Measurements from ENCODE around the gene TARS1.

TARS1 gene

GRCh38 chr5:33440482-33441240 is at the start of gene TARS1:
Gene TARS1, plus strand, starts transcription at chr5:33440965. Its CDS starts 122 bp downstream, at chr5:33441087.
- DNase-seq = peak; percentile 97 to 98

- DNase-seq = no peak
Observed at GRCh38 chr5:33398501-33398900, 42.3 kb upstream of the TARS1 start.

- no peak for DNase-seq
Observed at GRCh38 chr5:33400675-33401074, 40.1 kb upstream of the TARS1 start.

DNA sequence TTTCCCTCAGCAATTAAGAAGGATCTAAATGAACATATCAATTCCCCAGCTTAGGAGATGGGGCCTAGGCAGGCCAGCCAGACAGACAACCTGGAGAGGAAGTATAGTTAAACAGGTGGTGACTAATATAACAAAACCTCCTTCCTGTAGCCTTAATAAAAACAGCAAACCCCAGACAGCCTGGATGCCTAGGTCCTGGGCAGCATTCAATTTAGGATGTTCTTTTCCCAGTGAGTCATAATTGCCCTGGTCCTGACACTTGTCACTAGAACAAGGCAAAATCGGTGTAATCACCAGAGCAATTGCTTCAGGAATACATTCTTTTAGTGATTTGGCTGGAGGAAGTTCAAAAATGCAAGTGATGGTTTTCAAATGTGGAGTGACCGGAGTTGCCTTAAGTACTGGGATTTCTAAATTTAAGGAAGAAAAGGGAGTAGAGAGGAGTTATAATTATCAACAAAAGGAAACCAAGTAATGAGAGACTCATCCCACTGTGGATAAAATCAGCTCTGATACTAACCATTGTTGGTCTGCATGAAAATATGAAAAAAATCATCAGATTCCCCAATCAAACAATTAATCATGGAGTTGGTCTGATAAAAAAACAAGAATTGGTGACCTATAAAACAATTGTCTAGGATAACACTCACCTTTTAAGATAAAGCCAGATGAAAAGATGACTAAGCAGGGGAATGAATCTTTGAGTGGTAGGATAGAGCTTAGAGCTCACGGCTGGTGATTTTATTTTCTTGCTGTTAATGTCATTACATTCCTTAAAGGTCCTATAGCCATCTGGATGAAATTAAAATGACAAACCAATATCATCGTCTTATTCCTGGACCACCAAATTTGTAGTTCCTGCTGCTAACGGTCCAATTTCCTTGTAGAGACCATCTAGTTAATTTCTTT is 39.0 kb upstream of the TARS1 start:
- no peak for DNase-seq

DNA sequence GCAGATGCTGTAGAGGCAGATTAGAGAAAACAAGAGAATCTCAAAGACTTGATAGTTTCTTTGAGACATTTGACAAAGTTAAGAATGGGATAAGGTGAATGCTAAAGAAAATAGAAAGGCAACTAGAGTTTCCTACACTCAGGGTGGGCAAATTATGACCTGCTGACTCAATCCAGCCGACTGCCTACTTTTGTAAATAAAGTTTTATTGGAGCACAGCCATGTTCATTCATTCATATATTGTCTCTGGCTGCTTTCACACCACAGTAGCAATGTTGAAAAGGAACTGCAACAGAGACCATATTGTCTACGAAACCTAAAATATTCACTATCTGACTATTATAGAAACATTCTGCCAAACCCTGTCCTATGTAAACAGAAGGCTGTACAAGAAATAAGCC is 37.6 kb upstream of the TARS1 start:
- DNase-seq = no peak

- no peak for DNase-seq
Observed at GRCh38 chr5:33408816-33409215, 31.9 kb upstream of the TARS1 start.

DNA sequence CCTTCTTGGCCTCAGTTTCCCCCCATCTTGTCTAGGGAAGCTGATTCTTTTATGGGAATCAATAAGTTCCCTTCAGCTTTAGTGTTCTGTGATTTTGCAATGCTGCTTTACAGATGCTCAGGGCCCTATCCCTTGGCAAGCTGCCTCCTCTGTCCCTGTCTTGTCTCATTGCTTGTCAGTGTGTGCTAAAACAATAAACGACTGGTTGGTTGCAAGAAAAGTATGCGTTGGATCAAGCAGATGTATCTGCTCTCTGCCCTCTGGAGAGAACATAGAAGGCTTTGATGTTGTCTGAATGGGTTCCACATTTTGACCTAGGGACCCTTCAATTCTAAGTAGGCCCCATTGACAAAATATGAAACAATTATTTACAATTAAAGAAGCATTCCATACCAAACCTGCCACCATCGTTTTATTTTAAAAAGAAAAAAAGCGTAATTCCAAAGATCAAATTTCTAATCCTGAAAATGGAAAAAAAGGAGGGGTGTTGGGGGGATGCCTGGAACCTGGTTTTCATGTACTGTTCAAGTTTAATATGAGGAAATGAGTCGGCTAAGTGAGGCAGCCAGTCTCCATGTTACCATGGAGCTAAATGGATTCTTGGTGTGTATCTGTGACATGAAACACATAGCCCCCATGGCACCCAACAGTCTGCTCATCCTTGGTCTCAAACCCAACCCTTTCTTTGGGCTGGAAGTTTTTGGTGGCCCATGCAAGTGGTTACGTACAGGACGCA is 31.2 kb upstream of the TARS1 start:
- no peak for DNase-seq

GRCh38 chr5:33410221-33410620 is 30.5 kb upstream of the TARS1 start:
- no peak for DNase-seq

- no peak for DNase-seq
Observed at GRCh38 chr5:33411498-33411897, 29.3 kb upstream of the TARS1 start.

DNA sequence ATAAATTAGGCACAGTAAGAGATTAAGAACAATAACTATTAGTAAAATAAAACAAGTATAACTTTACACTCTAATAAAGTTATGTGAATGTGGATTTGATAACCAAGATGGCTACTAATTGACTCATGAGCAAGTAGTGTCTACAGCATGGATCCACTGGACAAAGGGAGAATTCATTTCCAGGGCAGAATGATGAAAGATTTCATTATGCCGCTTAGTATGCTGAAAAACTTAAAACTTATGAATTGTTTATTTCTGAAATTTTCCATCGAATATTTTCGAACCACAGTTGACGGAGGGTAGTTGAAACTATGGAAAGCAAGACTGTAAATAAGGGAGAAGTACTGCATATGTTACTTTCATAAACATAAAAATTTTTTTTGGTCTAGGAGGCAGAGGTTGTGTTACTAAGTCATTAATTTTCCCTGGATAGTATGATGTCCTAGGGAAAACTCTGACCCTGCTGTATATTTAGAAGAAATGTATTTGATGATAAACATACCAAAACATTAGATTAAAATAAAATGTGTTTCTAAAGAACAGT is 24.9 kb upstream of the TARS1 start:
- no peak for DNase-seq

DNA sequence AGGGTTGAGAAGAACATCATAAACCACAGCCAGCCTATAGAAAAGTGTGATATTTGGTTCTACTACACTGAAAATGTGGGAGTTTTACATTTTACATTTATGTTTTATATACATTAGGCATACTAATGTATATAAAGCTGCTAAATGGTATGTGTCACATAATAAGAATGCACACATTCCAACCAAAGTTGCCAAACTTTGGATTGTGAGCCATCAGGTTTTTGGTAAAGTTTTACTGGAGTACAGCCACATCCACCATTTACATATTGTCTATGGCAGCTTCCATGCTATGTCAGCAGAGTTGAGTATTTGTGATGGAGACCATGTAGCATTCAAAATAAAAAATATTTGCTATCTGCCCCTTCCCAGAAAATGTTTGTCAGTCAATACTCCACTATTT is 23.1 kb upstream of the TARS1 start:
- DNase-seq = no peak

DNA sequence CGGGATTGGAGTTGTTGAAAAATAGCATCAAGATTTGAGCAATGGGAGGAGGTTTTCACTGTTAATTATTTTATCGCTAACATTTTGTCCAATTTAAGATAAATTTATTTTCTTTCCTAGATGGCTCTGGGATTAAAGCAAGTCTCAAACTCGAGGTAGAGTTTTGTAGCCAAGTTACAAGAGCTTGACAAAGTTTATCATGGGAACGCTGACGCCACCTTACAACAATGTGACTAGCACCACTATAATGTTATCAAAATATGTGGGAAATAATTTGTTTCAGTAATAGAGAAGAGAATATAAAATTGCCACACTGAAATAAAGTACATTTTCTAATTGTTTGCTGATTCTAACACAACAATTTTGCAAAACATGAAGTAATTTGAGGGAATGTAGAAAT is 19.8 kb upstream of the TARS1 start:
- no peak for DNase-seq

- DNase-seq = no peak
Observed at GRCh38 chr5:33422191-33422590, 18.6 kb upstream of the TARS1 start.

DNA sequence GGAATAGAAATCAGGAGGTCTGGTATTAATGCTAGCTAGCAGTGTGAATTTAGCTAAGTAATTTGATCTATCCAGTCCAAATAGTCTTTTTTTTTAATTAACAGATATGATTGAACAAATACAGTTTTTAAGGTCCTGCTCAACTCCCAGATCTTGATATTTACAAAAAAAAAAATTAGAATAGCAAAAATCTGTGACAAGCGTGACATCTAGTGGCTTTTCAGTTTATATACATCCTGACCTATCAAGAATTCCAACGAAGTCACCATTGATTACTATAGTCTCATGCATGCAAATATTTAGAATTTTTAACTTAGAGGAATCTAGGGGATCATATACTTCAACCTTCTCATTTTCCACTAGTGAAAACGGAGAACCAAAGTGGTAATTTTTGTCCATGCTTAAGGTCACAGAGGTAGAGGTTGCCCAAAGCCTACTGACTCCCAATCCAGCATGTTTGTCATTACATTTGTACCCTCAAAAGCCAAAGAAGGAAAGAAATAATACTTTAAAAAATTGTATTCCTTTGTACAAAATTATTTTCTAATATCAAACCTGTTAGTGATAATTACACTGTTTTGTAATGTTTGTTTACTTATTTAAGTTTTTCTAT is 17.6 kb upstream of the TARS1 start:
- peak in 1 of 2 donors; percentile 6 for DNase-seq

DNA sequence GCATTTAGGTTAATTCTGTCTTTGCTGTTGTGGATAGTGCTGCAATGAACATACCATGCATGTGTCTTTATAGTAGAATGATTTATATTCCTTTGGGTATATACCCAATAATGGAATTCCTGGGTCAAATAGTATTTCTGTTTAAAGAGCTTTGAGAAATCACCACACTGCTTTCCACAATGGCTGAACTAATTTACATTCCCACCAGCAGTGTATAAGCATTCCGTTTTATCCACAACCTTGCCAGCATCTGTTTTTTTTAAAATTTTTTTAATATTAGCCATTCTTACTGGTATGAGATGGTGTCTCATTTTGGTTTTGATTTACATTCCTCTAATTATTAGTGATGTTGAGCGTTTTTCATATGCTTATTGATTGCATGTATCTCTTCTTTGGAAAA is 15.5 kb upstream of the TARS1 start:
- no peak for DNase-seq

DNA sequence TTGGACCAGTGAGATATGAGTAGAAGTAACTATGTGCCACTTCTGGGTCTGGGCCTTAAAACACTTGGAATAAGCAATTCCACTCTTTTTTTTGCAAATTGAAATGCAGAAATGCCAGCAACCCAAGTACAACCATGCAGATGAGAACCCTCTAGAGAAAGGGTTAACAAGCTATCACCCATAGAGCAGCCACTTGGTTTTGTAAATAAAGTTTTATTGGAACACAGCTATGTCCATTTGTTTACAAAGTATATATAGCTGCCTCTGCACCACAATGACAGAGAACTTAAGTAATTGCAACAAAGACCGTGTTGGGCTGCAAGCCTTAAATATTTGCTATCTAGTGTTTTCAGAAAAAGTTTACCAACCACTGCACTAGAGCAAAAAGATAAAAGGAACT is 9.8 kb upstream of the TARS1 start:
- DNase-seq = no peak

DNA sequence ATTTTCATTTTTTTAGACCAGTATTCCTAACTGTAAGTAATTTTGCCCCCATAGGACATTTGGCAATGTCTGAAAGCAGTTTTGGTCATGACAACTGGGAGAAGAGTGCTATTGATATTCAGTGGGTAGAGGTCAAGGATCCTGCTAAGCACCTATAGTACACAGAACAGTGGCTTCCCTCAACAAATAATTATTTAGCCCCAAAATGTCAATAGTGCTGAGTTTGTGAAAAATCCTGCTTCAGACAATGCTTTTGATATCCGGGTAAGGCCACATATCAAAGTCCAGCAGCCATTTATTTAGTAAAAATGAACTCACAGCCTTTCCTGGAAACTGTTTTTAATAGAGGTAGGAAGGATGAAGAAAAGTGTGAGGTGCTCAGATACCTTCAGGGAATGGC is 8.1 kb upstream of the TARS1 start:
- DNase-seq = no peak

GRCh38 chr5:33433303-33434240 is 7.2 kb upstream of the TARS1 start:
- DNase-seq = no peak

DNA sequence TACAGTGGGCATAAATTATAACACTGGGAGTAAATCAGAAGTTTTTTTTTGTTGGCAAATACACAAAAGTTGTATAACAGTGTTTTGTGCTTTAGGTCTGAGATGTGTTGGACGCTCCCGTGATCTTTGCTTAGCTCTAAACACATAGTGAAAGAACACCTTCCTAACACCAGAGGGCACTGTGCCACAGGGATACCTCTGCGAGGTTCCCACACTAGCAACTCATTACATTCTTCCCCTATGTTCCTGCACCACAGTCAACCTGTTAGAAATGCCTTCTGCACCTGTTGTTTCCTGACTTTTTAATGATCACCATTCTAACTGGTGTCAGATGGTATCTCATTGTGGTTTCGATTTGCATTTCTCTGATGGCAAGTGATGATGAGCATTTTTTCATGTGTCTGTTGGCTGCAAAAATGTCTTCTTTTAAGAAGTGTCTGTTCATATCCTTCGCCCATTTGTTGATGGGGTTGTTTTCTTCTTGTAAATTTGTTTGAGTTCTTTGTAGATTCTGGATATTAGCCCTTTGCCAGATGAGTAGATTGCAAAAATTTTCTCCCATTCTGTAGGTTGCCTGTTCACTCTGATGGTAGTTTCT is 4.8 kb upstream of the TARS1 start:
- peak; percentile 1 to 65 for DNase-seq

DNA sequence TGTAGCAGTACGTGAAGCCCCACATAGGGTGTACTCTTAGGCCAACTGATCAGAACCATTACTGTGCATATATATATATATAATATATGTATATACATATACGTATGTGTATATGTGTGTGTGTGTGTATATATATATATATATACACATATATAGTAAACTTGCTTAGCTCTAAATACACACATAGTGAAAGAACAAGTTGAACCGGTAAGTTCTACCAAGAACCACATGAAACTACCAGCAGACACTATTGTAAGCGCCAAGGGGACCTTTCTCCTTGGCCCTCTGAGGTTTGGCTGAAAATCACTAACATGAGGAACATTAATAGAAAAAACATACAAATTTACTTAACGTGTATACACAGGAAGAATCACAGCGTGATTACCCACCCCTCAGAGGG is 1.8 kb upstream of the TARS1 start:
- DNase-seq = no peak

- DNase-seq = no peak
Observed at GRCh38 chr5:33439905-33440481, 772 bp upstream of the TARS1 start.

Data from bone marrow (tissue), 2 donors.